Heart left ventricle (tissue), 13 donors: ENCODE measurements around the gene DSTN.

ENCODE experiments used
- CTCF ChIP-seq, 12 donors: fragments of 200-600 bp; sonication (generic) in 4 of 12; IDR thresholded peaks; one replicate each; pipeline versions ENCODE4 v1.5.0 to v1.8.0; 2018 to 2022; ENCODE audit warnings: antibody characterized with exemption in 12 of 12, mild to moderate bottlenecking in 5 of 12
- POLR2A ChIP-seq, 2 donors: fragments of 450-650 bp; IDR thresholded peaks; one replicate each; pipeline ENCODE4 v1.6.1; 2017; ENCODE audit warnings: antibody characterized with exemption in 2 of 2, mild to moderate bottlenecking in 2 of 2, moderate library complexity in 2 of 2
- donor health status: ischemic (EF 13 %, LVEDD 7.1; RV severe dilation, severe dysfunction).
- donor health status: DM: no; HTN: yes; CAD: no.
- donor health status: DM: no; HTN: no; CAD: no.
- donor health status: ischemic (EF 25% LVEDD 6.9; RV normal size, moderate dysfunction).
- donor health status: ischemic (EF 25% LVEDD 5.7; RV mildly dilated, moderate dysfunction).
- donor health status: ischemic (EF 35%, LVEDD 5.7; RV mildly dilated, moderate dysfunction).
- donor health status: nonischemic (EF 11% LVEDD 7.7; RV severe dilation, severe dysfunction).
- donor health status: DM: yes; HTN: yes; CAD: no.
- donor health status: PGD.
- donor health status: ischemic (EF 29% LVEDD 5.4; RV normal size, mild dysfunction).
- donor health status: nonischemic (EF 23%, LVEDD 6.1; RV moderate dilation, normal function).

DNA sequence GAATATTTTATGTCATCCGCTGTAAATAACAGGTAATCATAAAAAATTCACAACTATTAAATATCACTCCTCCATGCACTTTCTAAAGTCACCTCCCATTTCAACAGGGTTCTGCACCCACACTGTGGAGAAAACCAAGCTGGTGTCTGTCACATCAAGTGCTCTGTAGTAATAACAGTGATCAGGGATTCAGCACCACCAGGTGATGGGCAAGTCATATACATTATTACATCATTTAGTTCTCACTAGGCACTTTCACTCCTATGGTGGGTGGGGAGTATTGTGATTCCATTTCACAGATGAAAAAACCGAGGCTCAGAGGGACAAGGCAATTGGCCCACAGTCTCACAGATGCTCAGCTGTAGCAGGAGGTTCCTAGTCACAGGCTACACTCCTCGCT, 47.3 kb upstream of the DSTN start:
- no peak for TF ChIP-seq CTCF (IDR thresholded peaks at IDR 0.05)
- TF ChIP-seq POLR2A (IDR thresholded peaks at IDR 0.05) = no peak
